A549 (cell line): ENCODE results near the gene TMEM272. TPM values are rescaled to one million over a fixed set of nuclear protein-coding genes. Genes with fewer than 3 reads are reported as not detected.

ENCODE experiments used
- ATAC-seq, 2 experiments: fragments of 200-7000 bp in 1 of 2; fragments of >200 bp in 1 of 2; cut with Nextera tagmentation in 1 of 2; cut with Tn5 transposase in 1 of 2; 3 replicates each; pipeline versions ENCODE4 v1.8.0 to v1.9.1; 2018 to 2020; ENCODE audit warnings: mild to moderate bottlenecking in 1 of 2, moderate library complexity in 1 of 2
- CTCF ChIA-PET: fragments of 300-600 bp; sonication (Branson Sonifier 250); formaldehyde crosslinking; extraction: SDS; loops from one replicate; lab custom pipeline; 2021; ENCODE audit warnings: antibody characterized with exemption, inconsistent platforms; lab: Yijun Ruan, JAX
- POLR2A ChIA-PET: fragments of 350-600 bp; formaldehyde crosslinking; extraction: SDS; loops from one replicate; lab custom pipeline; 2021; ENCODE audit warnings: antibody characterized with exemption, inconsistent platforms; lab: Yijun Ruan, JAX
- DNase-seq, 2 experiments: peaks; one replicate each; pipeline versions ENCODE4 v3.0.0 to v3.0.0-alpha.2; 2011 to 2016; ENCODE audit warnings: low read depth in 1 of 2, low spot score in 1 of 2
- FAIRE-seq: peaks from 2 replicates; lab custom pipeline; 2011; peaks lifted over from hg19 to GRCh38; lab: Jason Lieb, UNC
- H3K27ac ChIP-seq, 2 experiments: fragments of >200 bp; sonication (Bioruptor Twin); formaldehyde crosslinking; 3 replicates each; pipeline ENCODE4 v1.5.1; 2016 to 2017
- H3K4me1 ChIP-seq: fragments of >200 bp; sonication (Bioruptor Twin); formaldehyde crosslinking; 3 replicates; pipeline ENCODE4 v1.6.1; 2016
- H3K4me2 ChIP-seq: fragments of >200 bp; sonication (Bioruptor Twin); formaldehyde crosslinking; 3 replicates; pipeline ENCODE4 v1.6.1; 2016
- H3K4me3 ChIP-seq: fragments of >200 bp; sonication (Bioruptor Twin); formaldehyde crosslinking; 3 replicates; pipeline ENCODE4 v1.5.1; 2016
- H3K9me3 ChIP-seq: fragments of >200 bp; sonication (Bioruptor Twin); formaldehyde crosslinking; 3 replicates; pipeline ENCODE4 v1.6.1; 2016
- BHLHE40 ChIP-seq: IDR thresholded peaks from 2 replicates; pipeline ENCODE4 v1.6.1; 2012; ENCODE audit warnings: low read depth, low read length, inconsistent platforms
- CBX8 ChIP-seq: fragments of 200-600 bp; sonication (generic); IDR thresholded peaks from 2 replicates; pipeline ENCODE4 v1.6.1; 2016
- CHD2 ChIP-seq: fragments of 150-350 bp; IDR thresholded peaks from 2 replicates; pipeline ENCODE4 v1.6.1; 2014; ENCODE audit warnings: low read length; ENCODE audit not compliant: partially characterized antibody
- CHD4 ChIP-seq: fragments of 200-600 bp; sonication (generic); IDR thresholded peaks from 2 replicates; pipeline ENCODE4 v1.6.1; 2016; ENCODE audit warnings: antibody characterized with exemption, mild to moderate bottlenecking, borderline replicate concordance
- EHF ChIP-seq: fragments of 250-450 bp; sonication (Bioruptor Pico); IDR thresholded peaks from 2 replicates; pipeline ENCODE4 v1.5.0; 2020; ENCODE audit warnings: mild to moderate bottlenecking
- EHMT2 ChIP-seq: fragments of 200-600 bp; sonication (generic); IDR thresholded peaks from 2 replicates; pipeline ENCODE4 v1.6.1; 2016; ENCODE audit warnings: antibody characterized with exemption, low read depth, mild to moderate bottlenecking, moderate library complexity
- ELK1 ChIP-seq: fragments of 150-350 bp; IDR thresholded peaks from 2 replicates; pipeline ENCODE4 v1.6.1; 2014; ENCODE audit warnings: low read depth, mild to moderate bottlenecking, low read length
- FOSB ChIP-seq: fragments of 250-450 bp; sonication (Bioruptor Pico); IDR thresholded peaks from 2 replicates; pipeline ENCODE4 v1.5.0; 2020; ENCODE audit warnings: mild to moderate bottlenecking, moderate library complexity
- FOXS1 ChIP-seq: fragments of 250-450 bp; sonication (Bioruptor Pico); IDR thresholded peaks from 2 replicates; pipeline ENCODE4 v1.5.0; 2020; ENCODE audit warnings: mild to moderate bottlenecking, moderate library complexity
- HDAC2 ChIP-seq: fragments of 200-600 bp; sonication (generic); IDR thresholded peaks from 2 replicates; pipeline ENCODE4 v1.6.1; 2016
- HEYL ChIP-seq: fragments of 250-450 bp; sonication (Bioruptor Pico); IDR thresholded peaks from 2 replicates; pipeline ENCODE4 v1.8.0; 2021; ENCODE audit warnings: mild to moderate bottlenecking, moderate library complexity
- HOXB13 ChIP-seq: fragments of 250-450 bp; sonication (Bioruptor Pico); IDR thresholded peaks from 2 replicates; pipeline ENCODE4 v1.5.0; 2020; ENCODE audit warnings: low read depth, mild to moderate bottlenecking, moderate library complexity
- KDM5A ChIP-seq: fragments of 200-600 bp; sonication (generic); IDR thresholded peaks from 2 replicates; pipeline ENCODE4 v1.6.1; 2016; ENCODE audit warnings: antibody characterized with exemption, mild to moderate bottlenecking
- MAX ChIP-seq: IDR thresholded peaks from 2 replicates; pipeline ENCODE4 v1.6.1; 2012
- MAZ ChIP-seq: fragments of 150-350 bp; IDR thresholded peaks from 2 replicates; pipeline ENCODE4 v1.6.1; 2014; ENCODE audit warnings: antibody characterized with exemption, low read depth, low read length, borderline replicate concordance
- NPAS2 ChIP-seq: fragments of 250-450 bp; sonication (Bioruptor Pico); IDR thresholded peaks from 2 replicates; pipeline ENCODE4 v1.8.0; 2022; ENCODE audit warnings: mild to moderate bottlenecking, moderate library complexity, borderline replicate concordance
- NR3C1 ChIP-seq: fragments of >200 bp; sonication (Bioruptor Twin); formaldehyde crosslinking; IDR thresholded peaks from 3 replicates; pipeline ENCODE4 v1.6.1; 2017
- PBX3 ChIP-seq: IDR thresholded peaks from 2 replicates; pipeline ENCODE4 v1.6.1; 2012
- POLR2A ChIP-seq: IDR thresholded peaks from 2 replicates; pipeline ENCODE4 v1.6.1; 2012; ENCODE audit warnings: mild to moderate bottlenecking, low read length
- POLR2AphosphoS2 ChIP-seq: conservative IDR thresholded peaks from 2 replicates; pipeline ENCODE4 v1.6.1; 2012; ENCODE audit warnings: low read length, improper control_type of control experiment, inconsistent platforms
- RAD21 ChIP-seq, 2 experiments: fragments of >200 bp in 1 of 2; sonication (Bioruptor Twin) in 1 of 2; formaldehyde crosslinking in 1 of 2; IDR thresholded peaks in 1 of 2; conservative IDR thresholded peaks in 1 of 2; 2 replicates in 1 of 2; 3 replicates in 1 of 2; pipeline ENCODE4 v1.6.1; 2012 to 2018; ENCODE audit warnings: inconsistent platforms in 1 of 2
- RFX5 ChIP-seq: fragments of 450-650 bp; IDR thresholded peaks from 2 replicates; pipeline ENCODE4 v1.7.1; 2014; ENCODE audit warnings: antibody characterized with exemption, mild to moderate bottlenecking, moderate library complexity
- SREBF2 ChIP-seq: fragments of 450-650 bp; IDR thresholded peaks from 2 replicates; pipeline ENCODE4 v1.6.1; 2014; ENCODE audit warnings: mild to moderate bottlenecking, moderate library complexity
- WGBS: methylation state at CpG from one replicate; pipeline ENCODE4 v1.1.6; 2017; ENCODE audit errors: missing lambda C conversion rate; 5-methylcytosine and 5-hydroxymethylcytosine counted together
- polyA plus RNA-seq, 4 experiments: library from polyadenylated mRNA; depleted of rRNA in 3 of 4; stranded (reverse); fragments of >200 nt; fragmentation: RNase III in 1 of 4; extraction: RNeasy Plus Mini Kit Qiagen cat#74134 plus additional on column Dnase treatment in 1 of 4; gene quantifications; 2 replicates in 3 of 4; 3 replicates in 1 of 4; pipeline ENCODE4 v1.2.3, GENCODE V29; 2011 to 2017

Gene TMEM272
- polyA plus RNA-seq, 2 of the 4 experiments (the other 2 are of a cell fraction) = not detected

- no peak for TF ChIP-seq RAD21 (conservative IDR thresholded peaks at IDR 0.05 in 1 of 2, IDR thresholded peaks at IDR 0.05 in 1 of 2)
- no peak for TF ChIP-seq EHF (CRISPR knock-in tag)
- no peak for TF ChIP-seq BHLHE40
- TF ChIP-seq KDM5A = no peak
- no peak for TF ChIP-seq HOXB13
- TF ChIP-seq CHD2 = no peak
- TF ChIP-seq NPAS2 (CRISPR knock-in tag) = no peak
- TF ChIP-seq POLR2AphosphoS2 = no peak
- no peak for TF ChIP-seq EHMT2
- TF ChIP-seq MAX = no peak
- no peak for TF ChIP-seq SREBF2
- TF ChIP-seq HDAC2 = no peak
- TF ChIP-seq MAZ = no peak
- no peak for TF ChIP-seq ELK1
- TF ChIP-seq PBX3 = no peak
- TF ChIP-seq CBX8 = no peak
- no peak for TF ChIP-seq FOXS1 (CRISPR knock-in tag)
- no peak for TF ChIP-seq RFX5
- TF ChIP-seq NR3C1 = no peak
- TF ChIP-seq POLR2A = no peak
- H3K27ac ChIP-seq = no peak overlapping the region
- ChIA-PET POLR2A (interaction anchor here (0.6 kb wide), 1 partner anchor 361 kb away, joined by 3 read pairs; no protein-coding TSS in a partner anchor), CTCF (interaction anchor here (0.6 to 5.4 kb wide), 20 partner anchors 9 to 389 kb away, joined by 3 to 60 read pairs (median 4); partner anchors contain the start of gene NEK5)
- no peaks in the 10 kb centered on the region for H3K9me3 ChIP-seq
- WGBS = 79% methylated on average over 2 of the region's 2 CpGs
- H3K4me1 ChIP-seq = peaks cover 17% of the 10 kb centered on the region; the same call in 1 of the 3 replicates
- ATAC-seq (no peak), DNase-seq (no peak), FAIRE-seq (no peak)
- no peak overlapping the region for H3K4me3 ChIP-seq
- no peak overlapping the region for H3K4me2 ChIP-seq
These were observed 30.9 kb downstream of the TMEM272 start for GRCh38 chr13:51814071-51814470.

- POLR2A ChIA-PET = no interaction called here
- Histone ChIP-seq H3K4me2 (no peak overlapping the region), H3K4me3 (no peak overlapping the region), H3K27ac (no peak overlapping the region), H3K9me3 (no peaks in the 10 kb centered on the region), H3K4me1 (peaks cover 16% of the 10 kb centered on the region; the same call in 1 of the 3 replicates)
- ATAC-seq (no peak), FAIRE-seq (no peak), DNase-seq (no peak)
- TF ChIP-seq HEYL (CRISPR knock-in tag) = no peak
- no peak for TF ChIP-seq SREBF2
- no peak for TF ChIP-seq FOSB
- TF ChIP-seq POLR2AphosphoS2 = no peak
- no peak for TF ChIP-seq PBX3
- TF ChIP-seq MAX = no peak
- no peak for TF ChIP-seq EHF (CRISPR knock-in tag)
- TF ChIP-seq CHD4 = no peak
- CTCF ChIA-PET = interaction anchor here (1.3 to 5.4 kb wide), 3 partner anchors 33 to 390 kb away, joined by 5 to 60 read pairs (median 7); partner anchors contain the start of genes NEK5 and TMEM272
- 8% methylated on average over 1 of the region's 4 CpGs for WGBS
These were observed 33.0 kb downstream of the TMEM272 start for GRCh38 chr13:51811920-51812451.
